HEK293 (cell line): ENCODE measurements around the gene PRMT2.

Experiments
- ZNF292 ChIP-seq: fragments of 450-650 bp; formaldehyde crosslinking; IDR thresholded peaks from 2 replicates; pipeline ENCODE4 v1.5.1; 2016; ENCODE audit warnings: low read depth, missing biosample characterization, missing genetic modification characterization, borderline replicate concordance
- ZNF404 ChIP-seq: fragments of 450-650 bp; formaldehyde crosslinking; IDR thresholded peaks from 2 replicates; pipeline ENCODE4 v1.5.1; 2017; ENCODE audit warnings: missing biosample characterization, missing genetic modification characterization
- ZNF664 ChIP-seq: fragments of 450-650 bp; formaldehyde crosslinking; IDR thresholded peaks from 2 replicates; pipeline ENCODE4 v1.5.1; 2016; ENCODE audit warnings: missing biosample characterization, missing genetic modification characterization
- ZNF707 ChIP-seq: fragments of 450-650 bp; formaldehyde crosslinking; IDR thresholded peaks from 2 replicates; pipeline ENCODE4 v1.5.1; 2016; ENCODE audit warnings: missing biosample characterization, missing genetic modification characterization
- ZNF785 ChIP-seq: fragments of 450-650 bp; formaldehyde crosslinking; IDR thresholded peaks from 2 replicates; pipeline ENCODE4 v1.5.1; 2016; ENCODE audit warnings: missing biosample characterization, missing genetic modification characterization
- TF ChIP-seq, protein P1 (sequence below): fragments of 450-650 bp; formaldehyde crosslinking; IDR thresholded peaks from 2 replicates; pipeline ENCODE4 v1.5.1; 2016; ENCODE audit warnings: missing biosample characterization, missing genetic modification characterization
- TF ChIP-seq, protein P2 (sequence below): fragments of 450-650 bp; formaldehyde crosslinking; optimal IDR thresholded peaks from 2 replicates; pipeline ENCODE3; 2016; ENCODE audit warnings: missing biosample characterization, mild to moderate bottlenecking, missing genetic modification characterization
- TF ChIP-seq, protein P3 (sequence below): fragments of 450-650 bp; formaldehyde crosslinking; IDR thresholded peaks from 2 replicates; pipeline ENCODE4 v1.5.1; 2016; ENCODE audit warnings: missing biosample characterization, missing genetic modification characterization, low read depth
- TF ChIP-seq, protein P4 (sequence below): sonication (generic); formaldehyde crosslinking; IDR thresholded peaks from 2 replicates; pipeline ENCODE4 v1.8.1; 2022; ENCODE audit warnings: mild to moderate bottlenecking, moderate library complexity, missing genetic modification reagents
- TF ChIP-seq, protein P5 (sequence below): fragments of 450-650 bp; formaldehyde crosslinking; IDR thresholded peaks from 2 replicates; pipeline ENCODE4 v1.5.1; 2017; ENCODE audit warnings: missing biosample characterization, missing genetic modification characterization
- TF ChIP-seq, protein P6 (sequence below): fragments of 450-650 bp; formaldehyde crosslinking; IDR thresholded peaks from 2 replicates; pipeline ENCODE4 v1.5.1; 2016; ENCODE audit warnings: missing biosample characterization, missing genetic modification characterization

DNA sequence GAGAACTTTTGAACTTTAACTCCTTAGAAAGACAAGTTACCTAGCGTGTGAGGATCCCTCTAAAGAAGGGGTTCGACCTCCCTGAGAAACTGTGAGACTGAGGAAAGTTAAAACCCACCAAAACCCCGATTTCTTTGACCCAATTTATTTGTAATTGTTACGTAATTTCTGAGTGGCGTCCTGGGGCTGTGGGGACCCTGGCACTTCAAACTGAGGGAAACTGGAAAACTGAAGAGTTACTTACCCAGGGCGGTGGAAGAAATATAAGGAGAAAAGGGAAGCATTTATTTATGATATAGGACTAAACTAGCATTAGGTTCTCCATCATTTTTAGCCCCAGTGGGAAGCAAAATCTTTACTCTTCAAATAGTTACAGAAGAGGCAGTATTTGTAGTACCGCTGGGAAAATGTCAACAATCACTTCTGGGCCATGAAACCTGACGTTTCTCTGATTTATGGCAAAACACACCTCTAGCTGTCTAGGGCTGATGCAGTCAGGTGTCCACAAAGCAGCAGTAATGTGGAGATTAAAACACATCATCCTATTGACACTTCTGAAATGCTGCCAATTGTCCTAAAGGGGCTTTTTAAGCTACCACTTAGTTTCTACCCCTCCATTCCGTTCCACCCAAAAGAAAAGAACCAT lies 31.0 kb upstream of the PRMT2 start:
- TF ChIP-seq, protein P1, sequence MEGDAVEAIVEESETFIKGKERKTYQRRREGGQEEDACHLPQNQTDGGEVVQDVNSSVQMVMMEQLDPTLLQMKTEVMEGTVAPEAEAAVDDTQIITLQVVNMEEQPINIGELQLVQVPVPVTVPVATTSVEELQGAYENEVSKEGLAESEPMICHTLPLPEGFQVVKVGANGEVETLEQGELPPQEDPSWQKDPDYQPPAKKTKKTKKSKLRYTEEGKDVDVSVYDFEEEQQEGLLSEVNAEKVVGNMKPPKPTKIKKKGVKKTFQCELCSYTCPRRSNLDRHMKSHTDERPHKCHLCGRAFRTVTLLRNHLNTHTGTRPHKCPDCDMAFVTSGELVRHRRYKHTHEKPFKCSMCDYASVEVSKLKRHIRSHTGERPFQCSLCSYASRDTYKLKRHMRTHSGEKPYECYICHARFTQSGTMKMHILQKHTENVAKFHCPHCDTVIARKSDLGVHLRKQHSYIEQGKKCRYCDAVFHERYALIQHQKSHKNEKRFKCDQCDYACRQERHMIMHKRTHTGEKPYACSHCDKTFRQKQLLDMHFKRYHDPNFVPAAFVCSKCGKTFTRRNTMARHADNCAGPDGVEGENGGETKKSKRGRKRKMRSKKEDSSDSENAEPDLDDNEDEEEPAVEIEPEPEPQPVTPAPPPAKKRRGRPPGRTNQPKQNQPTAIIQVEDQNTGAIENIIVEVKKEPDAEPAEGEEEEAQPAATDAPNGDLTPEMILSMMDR: no peak
- TF ChIP-seq, protein P2, sequence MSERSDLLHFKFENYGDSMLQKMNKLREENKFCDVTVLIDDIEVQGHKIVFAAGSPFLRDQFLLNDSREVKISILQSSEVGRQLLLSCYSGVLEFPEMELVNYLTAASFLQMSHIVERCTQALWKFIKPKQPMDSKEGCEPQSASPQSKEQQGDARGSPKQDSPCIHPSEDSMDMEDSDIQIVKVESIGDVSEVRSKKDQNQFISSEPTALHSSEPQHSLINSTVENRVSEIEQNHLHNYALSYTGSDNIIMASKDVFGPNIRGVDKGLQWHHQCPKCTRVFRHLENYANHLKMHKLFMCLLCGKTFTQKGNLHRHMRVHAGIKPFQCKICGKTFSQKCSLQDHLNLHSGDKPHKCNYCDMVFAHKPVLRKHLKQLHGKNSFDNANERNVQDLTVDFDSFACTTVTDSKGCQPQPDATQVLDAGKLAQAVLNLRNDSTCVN: no peak
- no peak for TF ChIP-seq ZNF404
- TF ChIP-seq, protein P3, sequence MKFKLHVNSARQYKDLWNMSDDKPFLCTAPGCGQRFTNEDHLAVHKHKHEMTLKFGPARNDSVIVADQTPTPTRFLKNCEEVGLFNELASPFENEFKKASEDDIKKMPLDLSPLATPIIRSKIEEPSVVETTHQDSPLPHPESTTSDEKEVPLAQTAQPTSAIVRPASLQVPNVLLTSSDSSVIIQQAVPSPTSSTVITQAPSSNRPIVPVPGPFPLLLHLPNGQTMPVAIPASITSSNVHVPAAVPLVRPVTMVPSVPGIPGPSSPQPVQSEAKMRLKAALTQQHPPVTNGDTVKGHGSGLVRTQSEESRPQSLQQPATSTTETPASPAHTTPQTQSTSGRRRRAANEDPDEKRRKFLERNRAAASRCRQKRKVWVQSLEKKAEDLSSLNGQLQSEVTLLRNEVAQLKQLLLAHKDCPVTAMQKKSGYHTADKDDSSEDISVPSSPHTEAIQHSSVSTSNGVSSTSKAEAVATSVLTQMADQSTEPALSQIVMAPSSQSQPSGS (tag by site-specific recombination): no peak
- TF ChIP-seq ZNF664 (tag by site-specific recombination): no peak
- no peak for TF ChIP-seq ZNF292
- TF ChIP-seq, protein P4, sequence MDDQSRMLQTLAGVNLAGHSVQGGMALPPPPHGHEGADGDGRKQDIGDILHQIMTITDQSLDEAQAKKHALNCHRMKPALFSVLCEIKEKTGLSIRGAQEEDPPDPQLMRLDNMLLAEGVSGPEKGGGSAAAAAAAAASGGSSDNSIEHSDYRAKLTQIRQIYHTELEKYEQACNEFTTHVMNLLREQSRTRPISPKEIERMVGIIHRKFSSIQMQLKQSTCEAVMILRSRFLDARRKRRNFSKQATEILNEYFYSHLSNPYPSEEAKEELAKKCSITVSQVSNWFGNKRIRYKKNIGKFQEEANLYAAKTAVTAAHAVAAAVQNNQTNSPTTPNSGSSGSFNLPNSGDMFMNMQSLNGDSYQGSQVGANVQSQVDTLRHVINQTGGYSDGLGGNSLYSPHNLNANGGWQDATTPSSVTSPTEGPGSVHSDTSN (CRISPR knock-in tag): no peak
- TF ChIP-seq, protein P5, sequence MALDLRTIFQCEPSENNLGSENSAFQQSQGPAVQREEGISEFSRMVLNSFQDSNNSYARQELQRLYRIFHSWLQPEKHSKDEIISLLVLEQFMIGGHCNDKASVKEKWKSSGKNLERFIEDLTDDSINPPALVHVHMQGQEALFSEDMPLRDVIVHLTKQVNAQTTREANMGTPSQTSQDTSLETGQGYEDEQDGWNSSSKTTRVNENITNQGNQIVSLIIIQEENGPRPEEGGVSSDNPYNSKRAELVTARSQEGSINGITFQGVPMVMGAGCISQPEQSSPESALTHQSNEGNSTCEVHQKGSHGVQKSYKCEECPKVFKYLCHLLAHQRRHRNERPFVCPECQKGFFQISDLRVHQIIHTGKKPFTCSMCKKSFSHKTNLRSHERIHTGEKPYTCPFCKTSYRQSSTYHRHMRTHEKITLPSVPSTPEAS (tag by site-specific recombination): no peak
- no peak for TF ChIP-seq ZNF785 (tag by site-specific recombination)
- TF ChIP-seq ZNF707: no peak
- TF ChIP-seq, protein P6, sequence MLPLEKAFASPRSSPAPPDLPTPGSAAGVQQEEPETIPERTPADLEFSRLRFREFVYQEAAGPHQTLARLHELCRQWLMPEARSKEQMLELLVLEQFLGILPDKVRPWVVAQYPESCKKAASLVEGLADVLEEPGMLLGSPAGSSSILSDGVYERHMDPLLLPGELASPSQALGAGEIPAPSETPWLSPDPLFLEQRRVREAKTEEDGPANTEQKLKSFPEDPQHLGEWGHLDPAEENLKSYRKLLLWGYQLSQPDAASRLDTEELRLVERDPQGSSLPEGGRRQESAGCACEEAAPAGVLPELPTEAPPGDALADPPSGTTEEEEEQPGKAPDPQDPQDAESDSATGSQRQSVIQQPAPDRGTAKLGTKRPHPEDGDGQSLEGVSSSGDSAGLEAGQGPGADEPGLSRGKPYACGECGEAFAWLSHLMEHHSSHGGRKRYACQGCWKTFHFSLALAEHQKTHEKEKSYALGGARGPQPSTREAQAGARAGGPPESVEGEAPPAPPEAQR (tag by site-specific recombination): no peak
